HEK293 (cell line): ENCODE results near the gene PITPNM1.

Experiments
- CTCF ChIA-PET: fragments of 350-600 bp; formaldehyde crosslinking; extraction: SDS; loops from one replicate; lab custom pipeline; 2021; ENCODE audit warnings: antibody characterized with exemption; lab: Yijun Ruan, JAX
- POLR2A ChIA-PET: fragments of 300-600 bp; formaldehyde crosslinking; extraction: SDS; loops from one replicate; lab custom pipeline; 2020; ENCODE audit warnings: antibody characterized with exemption, inconsistent platforms; lab: Yijun Ruan, JAX
- H3K27ac ChIP-seq: fragments of 200-500 bp; sonication (Bioruptor generic); 2 replicates; pipeline ENCODE4 v1.5.1; 2014; ENCODE audit warnings: low read depth, low read length, control low read depth, inconsistent platforms; ENCODE audit errors: extremely low read depth
- H3K36me3 ChIP-seq, 2 experiments: fragments of 200-500 bp in 1 of 2; sonication (Bioruptor generic) in 1 of 2; 1 replicate in 1 of 2; 2 replicates in 1 of 2; pipeline ENCODE4 v1.5.1; 2014 to 2017; ENCODE audit warnings: inconsistent platforms in 2 of 2, low read length in 2 of 2; ENCODE audit not compliant: control insufficient read depth in 2 of 2, insufficient read depth in 1 of 2
- H3K4me1 ChIP-seq: fragments of 200-500 bp; sonication (Bioruptor generic); 2 replicates; pipeline ENCODE4 v1.5.1; 2014; ENCODE audit warnings: mild to moderate bottlenecking, low read length, inconsistent platforms; ENCODE audit not compliant: control insufficient read depth, insufficient read depth
- H3K4me3 ChIP-seq: 2 replicates; pipeline ENCODE4 v1.5.1; 2011; ENCODE audit warnings: low read depth, mild to moderate bottlenecking, control low read depth, low read length, moderate library complexity
- H3K9me3 ChIP-seq: fragments of 200-500 bp; sonication (Bioruptor generic); 2 replicates; pipeline ENCODE4 v1.5.1; 2014; ENCODE audit warnings: low read depth, low read length, inconsistent platforms; ENCODE audit not compliant: control insufficient read depth, insufficient read depth
- ELK4 ChIP-seq: IDR thresholded peaks from 2 replicates; pipeline ENCODE4 v1.6.1; 2011; ENCODE audit warnings: mild to moderate bottlenecking, low read depth, low read length, borderline replicate concordance
- FEZF1 ChIP-seq: fragments of 450-650 bp; formaldehyde crosslinking; IDR thresholded peaks from 2 replicates; pipeline ENCODE4 v1.5.1; 2016; ENCODE audit warnings: missing biosample characterization, missing genetic modification characterization
- GLI4 ChIP-seq: fragments of 450-650 bp; formaldehyde crosslinking; IDR thresholded peaks from 2 replicates; pipeline ENCODE4 v1.5.1; 2016; ENCODE audit warnings: missing biosample characterization, missing genetic modification characterization
- GLIS1 ChIP-seq: fragments of 450-650 bp; formaldehyde crosslinking; IDR thresholded peaks from 2 replicates; pipeline ENCODE4 v1.5.1; 2016; ENCODE audit warnings: missing biosample characterization, missing genetic modification characterization
- MEIS1 ChIP-seq: sonication (generic); formaldehyde crosslinking; IDR thresholded peaks from 2 replicates; pipeline ENCODE4 v1.8.1; 2022; ENCODE audit warnings: missing genetic modification reagents, mild to moderate bottlenecking, borderline replicate concordance
- MYNN ChIP-seq: fragments of 450-650 bp; formaldehyde crosslinking; IDR thresholded peaks from 2 replicates; pipeline ENCODE4 v1.5.1; 2016; ENCODE audit warnings: missing biosample characterization, missing genetic modification characterization, borderline replicate concordance
- PRDM1 ChIP-seq: fragments of 450-650 bp; formaldehyde crosslinking; IDR thresholded peaks from 2 replicates; pipeline ENCODE4; 2016; ENCODE audit warnings: missing biosample characterization, missing genetic modification characterization
- PRDM6 ChIP-seq: fragments of 450-650 bp; formaldehyde crosslinking; IDR thresholded peaks from 2 replicates; pipeline ENCODE4 v1.5.1; 2017; ENCODE audit warnings: missing biosample characterization, missing genetic modification characterization
- RBAK ChIP-seq: fragments of 450-650 bp; formaldehyde crosslinking; IDR thresholded peaks from 2 replicates; pipeline ENCODE4 v1.5.1; 2016; ENCODE audit warnings: missing biosample characterization, missing genetic modification characterization
- SCRT2 ChIP-seq: fragments of 450-650 bp; formaldehyde crosslinking; IDR thresholded peaks from 2 replicates; pipeline ENCODE4 v1.5.1; 2016; ENCODE audit warnings: missing biosample characterization, missing genetic modification characterization
- SP3 ChIP-seq: fragments of 450-650 bp; formaldehyde crosslinking; IDR thresholded peaks from 2 replicates; pipeline ENCODE4 v1.5.1; 2016; ENCODE audit warnings: missing biosample characterization, missing genetic modification characterization
- SP7 ChIP-seq: fragments of 450-650 bp; formaldehyde crosslinking; IDR thresholded peaks from 2 replicates; pipeline ENCODE4 v1.5.1; 2016; ENCODE audit warnings: missing biosample characterization, missing genetic modification characterization
- ZBTB48 ChIP-seq: fragments of 450-650 bp; formaldehyde crosslinking; IDR thresholded peaks from 2 replicates; pipeline ENCODE4 v1.5.1; 2016; ENCODE audit warnings: missing biosample characterization, missing genetic modification characterization
- ZFHX2 ChIP-seq: fragments of 450-650 bp; formaldehyde crosslinking; conservative IDR thresholded peaks from 2 replicates; pipeline ENCODE4 v1.5.1; 2016; ENCODE audit warnings: missing biosample characterization, missing genetic modification characterization
- ZIC2 ChIP-seq: fragments of 450-650 bp; formaldehyde crosslinking; IDR thresholded peaks from 2 replicates; pipeline ENCODE4 v1.5.1; 2016; ENCODE audit warnings: missing biosample characterization, missing genetic modification characterization
- ZNF16 ChIP-seq: fragments of 450-650 bp; formaldehyde crosslinking; IDR thresholded peaks from 2 replicates; pipeline ENCODE4 v1.5.1; 2016; ENCODE audit warnings: low read depth, missing biosample characterization, missing genetic modification characterization
- ZNF214 ChIP-seq: fragments of 450-650 bp; formaldehyde crosslinking; IDR thresholded peaks from 2 replicates; pipeline ENCODE4 v1.5.1; 2017; ENCODE audit warnings: missing biosample characterization, mild to moderate bottlenecking, missing genetic modification characterization, borderline replicate concordance
- ZNF223 ChIP-seq: fragments of 450-650 bp; formaldehyde crosslinking; IDR thresholded peaks from 2 replicates; pipeline ENCODE4 v1.5.1; 2016; ENCODE audit warnings: missing biosample characterization, missing genetic modification characterization
- ZNF266 ChIP-seq: fragments of 450-650 bp; formaldehyde crosslinking; IDR thresholded peaks from 2 replicates; pipeline ENCODE4 v1.5.1; 2016; ENCODE audit warnings: missing biosample characterization, missing genetic modification characterization, low read depth
- ZNF280D ChIP-seq: fragments of 450-650 bp; formaldehyde crosslinking; IDR thresholded peaks from 2 replicates; pipeline ENCODE4 v1.5.1; 2016; ENCODE audit warnings: missing biosample characterization, missing genetic modification characterization
- ZNF311 ChIP-seq: fragments of 450-650 bp; formaldehyde crosslinking; IDR thresholded peaks from 2 replicates; pipeline ENCODE4 v1.5.1; 2017; ENCODE audit warnings: missing biosample characterization, missing genetic modification characterization, borderline replicate concordance
- ZNF335 ChIP-seq: fragments of 450-650 bp; formaldehyde crosslinking; conservative IDR thresholded peaks from 2 replicates; pipeline ENCODE4 v1.5.1; 2016; ENCODE audit warnings: missing biosample characterization, missing genetic modification characterization
- ZNF341 ChIP-seq: fragments of 450-650 bp; formaldehyde crosslinking; IDR thresholded peaks from 2 replicates; pipeline ENCODE4; 2016; ENCODE audit warnings: low read depth, missing biosample characterization, missing genetic modification characterization
- ZNF501 ChIP-seq: fragments of 450-650 bp; formaldehyde crosslinking; IDR thresholded peaks from 2 replicates; pipeline ENCODE4 v1.5.1; 2016; ENCODE audit warnings: missing biosample characterization, missing genetic modification characterization
- ZNF529 ChIP-seq: fragments of 450-650 bp; formaldehyde crosslinking; IDR thresholded peaks from 2 replicates; pipeline ENCODE4 v1.5.1; 2017; ENCODE audit warnings: missing genetic modification characterization, missing biosample characterization; ENCODE audit not compliant: insufficient replicate concordance
- ZNF530 ChIP-seq: fragments of 450-650 bp; formaldehyde crosslinking; IDR thresholded peaks from 2 replicates; pipeline ENCODE4 v1.5.1; 2016; ENCODE audit warnings: low read depth, missing biosample characterization, missing genetic modification characterization
- ZNF558 ChIP-seq: fragments of 450-650 bp; formaldehyde crosslinking; IDR thresholded peaks from 2 replicates; pipeline ENCODE4 v1.5.1; 2016; ENCODE audit warnings: missing biosample characterization, missing genetic modification characterization
- ZNF624 ChIP-seq: fragments of 450-650 bp; formaldehyde crosslinking; IDR thresholded peaks from 2 replicates; pipeline ENCODE4 v1.5.1; 2017; ENCODE audit warnings: missing biosample characterization, missing genetic modification characterization
- ZXDB ChIP-seq: fragments of 450-650 bp; formaldehyde crosslinking; IDR thresholded peaks from 2 replicates; pipeline ENCODE4 v1.5.1; 2016; ENCODE audit warnings: missing biosample characterization, missing genetic modification characterization
- TF ChIP-seq, protein P1 (sequence below): fragments of 450-650 bp; formaldehyde crosslinking; IDR thresholded peaks from 2 replicates; pipeline ENCODE4 v1.5.1; 2016; ENCODE audit warnings: missing biosample characterization, missing genetic modification characterization
- TF ChIP-seq, protein P2 (sequence below): fragments of 450-650 bp; formaldehyde crosslinking; IDR thresholded peaks from 2 replicates; pipeline ENCODE4 v1.5.1; 2016; ENCODE audit warnings: missing biosample characterization, missing genetic modification characterization

Gene PITPNM1

DNA sequence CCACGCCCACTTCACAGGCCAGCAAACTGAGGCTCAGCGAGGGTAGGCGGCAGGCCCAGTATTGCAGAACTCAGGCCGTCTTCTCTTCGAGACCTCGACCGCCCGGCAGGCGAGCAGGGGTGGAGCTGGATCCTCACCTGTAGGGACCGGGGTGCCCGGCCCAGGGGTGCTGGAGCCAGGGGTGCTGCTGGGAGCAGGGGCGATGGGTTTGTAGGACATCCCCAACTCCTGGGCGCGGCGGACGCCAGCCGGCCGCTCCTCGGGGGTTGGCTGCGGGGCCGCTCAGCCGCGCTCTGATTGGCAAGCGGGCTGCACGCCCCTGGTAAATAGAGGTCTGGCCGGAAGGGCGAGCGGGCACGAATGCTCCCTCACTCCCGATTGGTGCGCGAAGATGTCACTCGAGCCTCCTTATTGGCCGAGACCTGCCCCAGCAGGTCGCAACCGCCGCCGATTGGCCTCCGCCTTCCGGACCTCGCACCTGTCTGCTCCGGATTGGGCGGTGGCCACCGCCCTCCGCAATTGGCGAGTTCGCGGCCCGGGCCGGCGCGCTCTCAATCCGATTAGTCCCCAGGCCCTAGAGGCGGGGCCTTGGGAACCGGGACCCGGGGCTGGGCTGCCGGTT, 2.8 kb upstream of the PITPNM1 start, which contains the start of gene CDK2AP2:
TSS of gene CDK2AP2 (minus strand) at position 299 of the 622 bp plus-strand sequence. CDS start at position 219, 80 bp downstream.
- ChIA-PET CTCF (no interaction called here), POLR2A (no interaction called here)
- Histone ChIP-seq H3K36me3 (peaks cover 0 to 7% of the 10 kb centered on the region in 2 experiments; a peak in 1 of 3 replicates), H3K9me3 (no peaks in the 10 kb centered on the region), H3K4me3 (peak within 1 kb of the TSS; percentile 90), H3K27ac (peak within 1 kb of the TSS; percentile 43; the same call in 1 of the 2 replicates), H3K4me1 (no peaks in the 10 kb centered on the region)
- TF ChIP-seq ZNF335 (tag by site-specific recombination) (no peak), MYNN (no peak), PRDM6 (no peak), ZNF311 (tag by site-specific recombination) (no peak), GLI4 (tag by site-specific recombination) (no peak), ZNF501 (peak; percentile 50; the same call in 1 of the 2 replicates), SP7 (peak; percentile 62), ZXDB (tag by site-specific recombination) (peak; percentile 87), ZNF530 (tag by site-specific recombination) (no peak), ZBTB48 (tag by site-specific recombination) (0 out of 2 replicates have a peak, but pooled peaks have one; percentile 71), ELK4 (peak; percentile 57; the same call in 1 of the 2 replicates), ZNF223 (tag by site-specific recombination) (no peak), FEZF1 (no peak), ZNF280D (tag by site-specific recombination) (no peak), SCRT2 (tag by site-specific recombination) (peak; percentile 42; the same call in 1 of the 2 replicates), ZFHX2 (peak; percentile 72), ZNF624 (tag by site-specific recombination) (no peak), MEIS1 (CRISPR knock-in tag) (no peak), PRDM1 (tag by site-specific recombination) (no peak), ZNF558 (tag by site-specific recombination) (no peak), ZNF16 (tag by site-specific recombination) (no peak), ZIC2 (tag by site-specific recombination) (peak; percentile 47), RBAK (tag by site-specific recombination) (no peak), ZNF529 (tag by site-specific recombination) (no peak), GLIS1 (tag by site-specific recombination) (peak; percentile 10; the same call in 1 of the 2 replicates), SP3 (peak; percentile 79), ZNF266 (no peak), ZNF341 (peak; percentile 66), ZNF214 (tag by site-specific recombination) (no peak)
- TF ChIP-seq, protein P1, sequence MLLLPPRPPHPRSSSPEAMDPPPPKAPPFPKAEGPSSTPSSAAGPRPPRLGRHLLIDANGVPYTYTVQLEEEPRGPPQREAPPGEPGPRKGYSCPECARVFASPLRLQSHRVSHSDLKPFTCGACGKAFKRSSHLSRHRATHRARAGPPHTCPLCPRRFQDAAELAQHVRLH (tag by site-specific recombination) = peak; percentile 99
- TF ChIP-seq, protein P2, sequence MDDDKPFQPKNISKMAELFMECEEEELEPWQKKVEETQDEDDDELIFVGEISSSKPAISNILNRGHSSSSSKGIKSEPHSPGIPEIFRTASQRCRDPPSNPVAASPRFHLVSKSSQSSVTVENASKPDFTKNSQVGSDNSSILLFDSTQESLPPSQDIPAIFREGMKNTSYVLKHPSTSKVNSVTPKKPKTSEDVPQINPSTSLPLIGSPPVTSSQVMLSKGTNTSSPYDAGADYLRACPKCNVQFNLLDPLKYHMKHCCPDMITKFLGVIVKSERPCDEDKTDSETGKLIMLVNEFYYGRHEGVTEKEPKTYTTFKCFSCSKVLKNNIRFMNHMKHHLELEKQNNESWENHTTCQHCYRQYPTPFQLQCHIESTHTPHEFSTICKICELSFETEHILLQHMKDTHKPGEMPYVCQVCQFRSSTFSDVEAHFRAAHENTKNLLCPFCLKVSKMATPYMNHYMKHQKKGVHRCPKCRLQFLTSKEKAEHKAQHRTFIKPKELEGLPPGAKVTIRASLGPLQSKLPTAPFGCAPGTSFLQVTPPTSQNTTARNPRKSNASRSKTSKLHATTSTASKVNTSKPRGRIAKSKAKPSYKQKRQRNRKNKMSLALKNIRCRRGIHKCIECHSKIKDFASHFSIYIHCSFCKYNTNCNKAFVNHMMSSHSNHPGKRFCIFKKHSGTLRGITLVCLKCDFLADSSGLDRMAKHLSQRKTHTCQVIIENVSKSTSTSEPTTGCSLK = no peak
